Ovary (tissue), 3 donors: Measurements from ENCODE around the gene PTPN3.

ENCODE experiments used
- POLR2A ChIP-seq: fragments of 450-650 bp; IDR thresholded peaks from one replicate; pipeline ENCODE4 v1.6.1; 2017; ENCODE audit warnings: antibody characterized with exemption, mild to moderate bottlenecking, moderate library complexity
- TF ChIP-seq, protein P1 (sequence below), 3 donors: fragments of 450-650 bp in 2 of 3; fragments of 200-600 bp in 1 of 3; IDR thresholded peaks; one replicate each; pipeline versions ENCODE4 v1.5.1 to v1.8.0; 2016 to 2022; ENCODE audit warnings: antibody characterized with exemption in 3 of 3, mild to moderate bottlenecking in 1 of 3
- donor health status: DM: no; HTN: no; CAD: no.

DNA sequence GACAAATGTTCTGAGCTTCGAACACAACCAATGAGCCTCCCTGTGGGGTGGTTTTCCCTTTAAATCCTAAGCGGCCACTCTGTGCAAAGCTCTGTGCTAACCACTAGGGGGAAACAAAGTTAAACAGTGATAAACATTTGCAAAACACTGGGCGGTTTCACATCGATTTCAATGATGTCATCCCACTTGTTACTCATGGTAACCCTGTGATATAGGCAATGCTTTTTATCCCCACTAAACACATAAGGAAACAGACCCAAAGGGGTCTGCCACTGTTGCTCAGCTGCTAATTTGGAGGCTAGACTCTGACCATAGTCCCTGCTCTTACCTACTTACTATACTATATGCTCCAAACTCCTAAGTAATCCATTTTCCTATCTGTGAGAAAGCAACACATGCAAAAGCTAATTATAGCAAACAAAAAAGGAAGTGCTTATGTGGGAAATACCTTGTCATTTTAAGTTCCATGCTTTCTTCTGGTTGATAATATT is 57.3 kb downstream of the PTPN3 start:
- TF ChIP-seq, protein P1, sequence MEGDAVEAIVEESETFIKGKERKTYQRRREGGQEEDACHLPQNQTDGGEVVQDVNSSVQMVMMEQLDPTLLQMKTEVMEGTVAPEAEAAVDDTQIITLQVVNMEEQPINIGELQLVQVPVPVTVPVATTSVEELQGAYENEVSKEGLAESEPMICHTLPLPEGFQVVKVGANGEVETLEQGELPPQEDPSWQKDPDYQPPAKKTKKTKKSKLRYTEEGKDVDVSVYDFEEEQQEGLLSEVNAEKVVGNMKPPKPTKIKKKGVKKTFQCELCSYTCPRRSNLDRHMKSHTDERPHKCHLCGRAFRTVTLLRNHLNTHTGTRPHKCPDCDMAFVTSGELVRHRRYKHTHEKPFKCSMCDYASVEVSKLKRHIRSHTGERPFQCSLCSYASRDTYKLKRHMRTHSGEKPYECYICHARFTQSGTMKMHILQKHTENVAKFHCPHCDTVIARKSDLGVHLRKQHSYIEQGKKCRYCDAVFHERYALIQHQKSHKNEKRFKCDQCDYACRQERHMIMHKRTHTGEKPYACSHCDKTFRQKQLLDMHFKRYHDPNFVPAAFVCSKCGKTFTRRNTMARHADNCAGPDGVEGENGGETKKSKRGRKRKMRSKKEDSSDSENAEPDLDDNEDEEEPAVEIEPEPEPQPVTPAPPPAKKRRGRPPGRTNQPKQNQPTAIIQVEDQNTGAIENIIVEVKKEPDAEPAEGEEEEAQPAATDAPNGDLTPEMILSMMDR (IDR thresholded peaks at IDR 0.05) = no peak
- TF ChIP-seq POLR2A = no peak
